B cell (primary cell): ENCODE results near the gene NR4A1. TPM values are rescaled to one million over a fixed set of nuclear protein-coding genes. Genes with fewer than 3 reads are reported as not detected.

Source experiments
- ATAC-seq: fragments of 200-7000 bp; cut with Tn5 transposase; one replicate; pipeline ENCODE4 v1.10.0; 2021; ENCODE audit warnings: low read depth, mild to moderate bottlenecking, moderate number of reproducible peaks, moderate library complexity
- CTCF ChIA-PET: fragments of 350-600 bp; sonication (Branson Sonifier 250); formaldehyde crosslinking; loops from one replicate; lab custom pipeline; 2021; ENCODE audit warnings: antibody characterized with exemption, inconsistent platforms; lab: Charles Lee
- POLR2A ChIA-PET: fragments of 350-600 bp; sonication (Branson Sonifier 250); formaldehyde crosslinking; loops from one replicate; lab custom pipeline; 2021; ENCODE audit warnings: antibody characterized with exemption; lab: Charles Lee
- DNase-seq: peaks from one replicate; pipeline ENCODE4 v3.0.0; 2013
- H2AFZ ChIP-seq: 2 replicates; pipeline ENCODE4 v1.6.1; 2012; ENCODE audit warnings: mild to moderate bottlenecking, low read depth, low read length; ENCODE audit not compliant: insufficient read depth, poor library complexity, severe bottlenecking
- H3K27ac ChIP-seq, 2 donors: 1 replicate in 1 of 2; 2 replicates in 1 of 2; pipeline ENCODE4 v1.5.1; 2012 to 2013; ENCODE audit warnings: low read length in 2 of 2, mild to moderate bottlenecking in 2 of 2, moderate library complexity in 1 of 2
- H3K27me3 ChIP-seq, 4 experiments: fragments of 200-600 bp in 1 of 4; sonication (generic) in 1 of 4; replicated peaks in 1 of 4; 1 replicate in 2 of 4; 2 replicates in 2 of 4; pipeline versions ENCODE4 v1.6.1 to v1.7.0; 2013 to 2016; ENCODE audit warnings: low read length in 3 of 4, mild to moderate bottlenecking in 2 of 4, mixed read lengths in 1 of 4, moderate library complexity in 1 of 4; ENCODE audit not compliant: insufficient read depth in 4 of 4, control insufficient read depth in 3 of 4; ENCODE audit errors: control extremely low read depth in 1 of 4
- H3K36me3 ChIP-seq, 2 experiments: replicated peaks in 1 of 2; 1 replicate in 1 of 2; 2 replicates in 1 of 2; pipeline versions ENCODE4 v1.6.1 to v1.7.1; 2013; ENCODE audit warnings: low read length in 1 of 2; ENCODE audit not compliant: insufficient read depth in 2 of 2, control insufficient read depth in 1 of 2; ENCODE audit errors: control extremely low read depth in 1 of 2, extremely low read depth in 1 of 2
- H3K4me1 ChIP-seq, 2 donors: fragments of 200-600 bp in 1 of 2; sonication (generic) in 1 of 2; 1 replicate in 1 of 2; 2 replicates in 1 of 2; pipeline versions ENCODE4 v1.5.1 to v1.6.1; 2013 to 2017; ENCODE audit warnings: low read length in 2 of 2; ENCODE audit not compliant: control insufficient read depth in 2 of 2, insufficient read depth in 2 of 2
- H3K4me2 ChIP-seq: replicated peaks from 2 replicates; pipeline ENCODE3; 2012; ENCODE audit warnings: mild to moderate bottlenecking, low read depth, low read length; ENCODE audit not compliant: poor library complexity, severe bottlenecking
- H3K4me3 ChIP-seq, 5 experiments: fragments of 200-600 bp in 1 of 5; sonication (generic) in 1 of 5; 1 replicate in 3 of 5; 2 replicates in 2 of 5; pipeline versions ENCODE4 v1.5.1 to v1.7.0; 2011 to 2016; ENCODE audit warnings: low read length in 4 of 5, mild to moderate bottlenecking in 4 of 5, low read depth in 2 of 5, control low read depth in 1 of 5, moderate library complexity in 1 of 5; ENCODE audit not compliant: insufficient read depth in 1 of 5; ENCODE audit errors: control extremely low read depth in 1 of 5, extremely low read depth in 1 of 5
- H3K79me2 ChIP-seq: fragments of 200-600 bp; sonication (generic); one replicate; pipeline ENCODE4 v1.6.0; 2016; ENCODE audit warnings: low read length; ENCODE audit not compliant: control insufficient read depth, insufficient read depth
- H3K9ac ChIP-seq: fragments of 200-600 bp; sonication (generic); 2 replicates; pipeline ENCODE4 v1.6.1; 2017; ENCODE audit warnings: mild to moderate bottlenecking, low read length, moderate library complexity
- H3K9me3 ChIP-seq, 3 donors: one replicate each; pipeline versions ENCODE4 v1.6.1 to v1.7.1; 2013; ENCODE audit warnings: low read length in 2 of 3; ENCODE audit not compliant: control insufficient read depth in 2 of 3, insufficient read depth in 1 of 3; ENCODE audit errors: control extremely low read depth in 1 of 3
- H4K20me1 ChIP-seq: 2 replicates; pipeline ENCODE4 v1.6.0; 2012; ENCODE audit warnings: mild to moderate bottlenecking, low read length; ENCODE audit not compliant: insufficient read depth, control insufficient read depth, poor library complexity, severe bottlenecking
- H3K27ac Mint-ChIP-seq: one replicate; pipeline ENCODE4 v1.8.0; 2021; ENCODE audit warnings: mixed read lengths
- H3K27me3 Mint-ChIP-seq: one replicate; pipeline ENCODE4 v1.8.0; 2021; ENCODE audit warnings: mixed read lengths
- H3K4me1 Mint-ChIP-seq: one replicate; pipeline ENCODE4 v1.8.0; 2021; ENCODE audit warnings: mixed read lengths
- H3K4me3 Mint-ChIP-seq: one replicate; pipeline ENCODE4 v1.8.0; 2021; ENCODE audit warnings: mixed read lengths
- H3K9me3 Mint-ChIP-seq: one replicate; pipeline ENCODE4 v1.8.0; 2022; ENCODE audit warnings: mixed read lengths; ENCODE audit not compliant: insufficient read depth
- CTCF ChIP-seq: fragments of 200-600 bp; IDR thresholded peaks from one replicate; pipeline ENCODE4 v1.8.0; 2022; ENCODE audit warnings: antibody characterized with exemption, mild to moderate bottlenecking
- EZH2 ChIP-seq: IDR thresholded peaks from 2 replicates; pipeline ENCODE4 v1.6.1; 2012; ENCODE audit warnings: borderline replicate concordance, low read depth, mild to moderate bottlenecking, moderate library complexity, low read length; ENCODE audit not compliant: insufficient read depth, poor library complexity, severe bottlenecking
- WGBS: methylation state at CpG from one replicate; pipeline ENCODE4 v1.1.5; 2013; ENCODE audit warnings: missing lambda C conversion rate; ENCODE audit not compliant: insufficient coverage; 5-methylcytosine and 5-hydroxymethylcytosine counted together
- intact Hi-C: fragments of 100-400 bp; cut with micrococcal nuclease; formaldehyde crosslinking; loops from one replicate; pipeline ENCODE4 v1.10.0; 2022
- polyA plus RNA-seq: library from polyadenylated mRNA; depleted of rRNA; stranded (reverse); fragments of >200 nt; gene quantifications from 2 replicates; pipeline ENCODE4 v1.2.3, GENCODE V29; 2012
- total RNA-seq, 2 donors: library from RNA; stranded (reverse); fragments of 120-200 nt in 1 of 2; gene quantifications; 1 replicate in 1 of 2; 2 replicates in 1 of 2; pipeline versions ENCODE4 v1.2.3 to v1.2.4, GENCODE V29; 2013 to 2022

The NR4A1 gene
- total and polyA plus RNA-seq, 2 donors (not counting 1 experiment from before 2014, with no cell fraction given), result 43.2 to 470 TPM

- ChIA-PET POLR2A (interaction anchor here (0.7 kb wide), 2 partner anchors 12 to 125 kb away, joined by 3 to 4 read pairs; no protein-coding TSS in a partner anchor), CTCF (interaction anchor here (1.0 to 34.6 kb wide), 5 partner anchors 9 to 61 kb away, joined by 3 to 1315 read pairs (median 5); partner anchors contain the start of gene ATG101)
- no peaks in the 10 kb centered on the region for H4K20me1 ChIP-seq
- Mint-ChIP-seq H3K4me1 (no peaks in the 10 kb centered on the region), H3K4me3 (no peak overlapping the region), H3K27ac (no peak overlapping the region), H3K9me3 (no peaks in the 10 kb centered on the region), H3K27me3 (peaks cover 7% of the 10 kb centered on the region)
- intact Hi-C loops, result no loop called here
- no peaks in the 10 kb centered on the region for H3K9me3 ChIP-seq
- ATAC-seq (no peak), DNase-seq (no peak)
- 88% methylated on average over 5 of the region's 14 CpGs for WGBS
- TF ChIP-seq EZH2 (no peak), CTCF (no peak)
- H3K27me3 ChIP-seq, result no peaks in the 10 kb centered on the region
- H3K4me3 ChIP-seq, result no peak overlapping the region
- H3K36me3 ChIP-seq, result peaks cover 0 to 26% of the 10 kb centered on the region in 2 experiments
- H3K4me1 ChIP-seq, result no peaks in the 10 kb centered on the region
- no peak overlapping the region for H3K4me2 ChIP-seq
- H2AFZ ChIP-seq, result no peak overlapping the region
- no peak overlapping the region for H3K27ac ChIP-seq
- H3K79me2 ChIP-seq, result no peaks in the 10 kb centered on the region
- no peak overlapping the region for H3K9ac ChIP-seq
Observed at GRCh38 chr12:52060498-52061177, 9.4 kb downstream of the NR4A1 start.
